Rectal smooth muscle tissue (tissue), 1 donor: ENCODE results near the gene SPAG8.

Experiments used
- H3K27ac ChIP-seq: one replicate; pipeline ENCODE4 v1.7.0; 2013; ENCODE audit warnings: low read depth, low read length, inconsistent platforms
- H3K27me3 ChIP-seq: one replicate; pipeline ENCODE4 v1.7.0; 2013; ENCODE audit warnings: low read length; ENCODE audit not compliant: control insufficient read depth, insufficient read depth
- H3K36me3 ChIP-seq: one replicate; pipeline ENCODE4 v1.7.0; 2013; ENCODE audit warnings: low read length; ENCODE audit not compliant: control insufficient read depth, insufficient read depth
- H3K4me1 ChIP-seq: one replicate; pipeline ENCODE4 v1.7.0; 2013; ENCODE audit warnings: low read length; ENCODE audit not compliant: control insufficient read depth, insufficient read depth
- H3K4me3 ChIP-seq: one replicate; pipeline ENCODE4 v1.7.0; 2013; ENCODE audit warnings: low read length
- H3K9ac ChIP-seq: one replicate; pipeline ENCODE4 v1.7.0; 2013; ENCODE audit warnings: low read length

Gene SPAG8, protein sequence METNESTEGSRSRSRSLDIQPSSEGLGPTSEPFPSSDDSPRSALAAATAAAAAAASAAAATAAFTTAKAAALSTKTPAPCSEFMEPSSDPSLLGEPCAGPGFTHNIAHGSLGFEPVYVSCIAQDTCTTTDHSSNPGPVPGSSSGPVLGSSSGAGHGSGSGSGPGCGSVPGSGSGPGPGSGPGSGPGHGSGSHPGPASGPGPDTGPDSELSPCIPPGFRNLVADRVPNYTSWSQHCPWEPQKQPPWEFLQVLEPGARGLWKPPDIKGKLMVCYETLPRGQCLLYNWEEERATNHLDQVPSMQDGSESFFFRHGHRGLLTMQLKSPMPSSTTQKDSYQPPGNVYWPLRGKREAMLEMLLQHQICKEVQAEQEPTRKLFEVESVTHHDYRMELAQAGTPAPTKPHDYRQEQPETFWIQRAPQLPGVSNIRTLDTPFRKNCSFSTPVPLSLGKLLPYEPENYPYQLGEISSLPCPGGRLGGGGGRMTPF

DNA sequence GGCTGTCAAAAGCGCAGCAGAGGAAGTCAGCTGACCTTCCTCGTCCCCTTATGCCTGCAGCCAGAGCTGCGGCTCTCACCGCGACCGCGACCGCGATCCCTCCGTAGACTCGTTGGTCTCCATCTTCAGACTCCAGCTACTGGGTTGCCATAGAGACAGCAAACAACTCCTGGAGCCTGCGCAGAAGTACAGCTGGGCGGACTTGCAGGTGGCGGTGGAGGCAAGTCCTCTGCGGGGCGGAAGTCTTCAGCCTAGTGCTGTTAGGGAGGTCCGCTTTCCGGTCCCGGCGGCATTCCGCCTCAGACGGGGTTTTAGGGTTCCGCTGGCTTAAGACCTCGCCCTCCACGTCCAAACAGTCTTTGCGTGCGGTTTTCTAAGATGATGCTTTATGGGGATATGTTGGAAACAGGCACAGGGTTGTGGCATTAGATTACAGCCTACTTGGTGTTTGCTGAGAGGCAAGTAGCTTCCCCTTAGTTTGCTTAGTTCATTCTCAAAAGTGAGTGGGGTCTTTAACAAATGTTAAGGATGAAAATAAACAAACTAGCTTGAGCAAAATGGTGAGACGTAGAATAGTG lies at the start of gene SPAG8:
Gene SPAG8 (minus strand): TSS at position 238 of the 578 bp plus-strand sequence. CDS start 115 bp downstream, at position 123.
- H3K27me3 ChIP-seq, result no peaks in the 10 kb centered on the region
- H3K27ac ChIP-seq, result peak within 1 kb of the TSS; percentile 81
- peaks cover 12% of the 10 kb centered on the region for H3K36me3 ChIP-seq
- H3K4me3 ChIP-seq, result peak within 1 kb of the TSS; percentile 53
- H3K9ac ChIP-seq, result peak within 1 kb of the TSS; percentile 13
- H3K4me1 ChIP-seq, result peaks cover 16% of the 10 kb centered on the region

DNA sequence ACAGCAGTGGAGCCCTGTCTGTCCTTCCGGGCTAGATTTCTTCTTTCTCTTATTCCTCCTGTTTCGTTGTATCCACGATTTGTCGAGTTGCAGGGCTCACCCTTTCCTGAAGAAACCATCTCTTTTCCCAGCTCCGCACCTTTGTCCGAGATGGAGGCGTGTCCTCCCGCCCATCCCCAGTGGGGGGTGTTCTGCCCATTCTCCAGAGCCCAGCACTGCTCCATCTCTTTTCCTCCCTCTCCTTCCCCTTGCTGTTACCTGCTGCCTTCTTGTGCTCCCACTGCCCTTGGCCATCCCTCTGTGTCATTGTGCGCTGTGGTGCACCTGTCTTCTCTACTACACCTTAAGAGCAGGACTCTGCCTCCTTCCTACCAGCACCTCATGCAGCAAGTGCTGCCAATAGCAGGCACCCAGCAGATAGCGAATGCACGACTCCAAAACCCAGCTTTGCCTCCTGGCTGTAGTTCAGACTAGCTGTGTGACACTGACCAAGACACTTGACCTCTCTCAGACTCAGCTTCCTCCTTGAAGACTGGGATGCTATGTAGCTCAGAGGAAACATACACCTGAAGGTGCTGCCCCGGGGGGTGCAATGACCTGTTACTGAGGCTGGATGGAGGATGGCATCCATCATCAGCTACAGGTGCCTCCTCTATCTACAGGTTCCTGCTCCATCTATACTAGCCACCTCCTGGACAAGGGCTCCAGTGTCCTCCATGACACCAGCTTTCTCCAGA lies 49.3 kb upstream of the SPAG8 start:
- Histone ChIP-seq H3K27me3 (peaks cover 2% of the 10 kb centered on the region), H3K4me3 (no peak overlapping the region), H3K36me3 (no peaks in the 10 kb centered on the region)

DNA sequence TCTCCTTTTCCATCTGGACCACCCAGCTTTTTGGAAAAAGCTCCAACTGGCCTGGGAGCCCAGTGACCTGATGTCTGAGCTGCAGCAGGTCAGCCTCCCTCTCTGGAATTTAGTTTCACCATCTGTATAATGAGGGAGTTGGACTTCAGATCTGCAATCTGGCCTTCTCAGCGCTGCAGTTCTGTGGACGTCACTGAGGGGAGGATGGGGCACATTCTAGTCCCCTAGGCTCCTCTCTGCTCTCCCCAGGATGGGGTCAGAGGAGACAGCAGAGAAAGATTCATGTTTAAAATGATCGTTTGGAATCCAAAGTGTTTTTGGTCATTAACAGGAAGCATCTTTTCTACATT lies 47.9 kb upstream of the SPAG8 start:
- no peak overlapping the region for H3K4me3 ChIP-seq
- no peak overlapping the region for H3K27ac ChIP-seq
- H3K36me3 ChIP-seq, result no peaks in the 10 kb centered on the region
- H3K27me3 ChIP-seq, result no peaks in the 10 kb centered on the region
- no peaks in the 10 kb centered on the region for H3K4me1 ChIP-seq
- H3K9ac ChIP-seq, result no peak overlapping the region

More for the DNA sequence above, 49.3 kb upstream of the SPAG8 start:
- Histone ChIP-seq H3K9ac (no peak overlapping the region), H3K4me1 (no peaks in the 10 kb centered on the region), H3K27ac (no peak overlapping the region)

DNA sequence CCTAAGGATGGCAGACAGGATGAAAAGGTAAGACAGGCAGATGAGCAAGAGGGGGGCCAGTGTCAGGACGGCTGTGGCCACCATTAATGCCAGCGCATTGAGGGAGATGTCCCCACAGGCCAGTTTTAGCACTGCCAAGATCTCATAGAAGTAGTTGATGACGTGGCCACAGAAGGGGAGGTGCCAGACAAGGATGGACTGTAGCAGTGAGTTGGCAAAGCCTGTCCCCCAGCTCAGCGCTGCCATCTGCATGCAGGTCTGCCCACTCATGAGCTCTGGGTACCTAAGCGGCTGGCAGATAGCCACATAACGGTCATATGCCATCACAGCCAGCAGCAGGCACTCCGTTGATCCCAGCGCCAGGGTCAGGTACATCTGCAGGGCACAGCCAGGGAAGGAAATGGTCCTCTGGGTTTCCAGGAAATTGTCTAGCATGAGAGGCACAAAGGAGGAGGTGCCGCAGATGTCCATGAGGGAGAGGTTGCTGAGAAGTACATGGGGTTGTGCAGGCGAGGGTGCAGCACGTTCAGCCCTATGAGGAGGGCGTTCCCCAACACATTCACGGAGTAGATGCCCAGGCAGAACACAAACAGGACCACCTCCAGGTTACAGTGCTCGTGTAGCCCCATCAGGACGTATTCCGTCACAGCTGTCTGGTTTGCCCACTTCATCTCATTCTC lies 47.4 kb upstream of the SPAG8 start:
- no peaks in the 10 kb centered on the region for H3K27me3 ChIP-seq

DNA sequence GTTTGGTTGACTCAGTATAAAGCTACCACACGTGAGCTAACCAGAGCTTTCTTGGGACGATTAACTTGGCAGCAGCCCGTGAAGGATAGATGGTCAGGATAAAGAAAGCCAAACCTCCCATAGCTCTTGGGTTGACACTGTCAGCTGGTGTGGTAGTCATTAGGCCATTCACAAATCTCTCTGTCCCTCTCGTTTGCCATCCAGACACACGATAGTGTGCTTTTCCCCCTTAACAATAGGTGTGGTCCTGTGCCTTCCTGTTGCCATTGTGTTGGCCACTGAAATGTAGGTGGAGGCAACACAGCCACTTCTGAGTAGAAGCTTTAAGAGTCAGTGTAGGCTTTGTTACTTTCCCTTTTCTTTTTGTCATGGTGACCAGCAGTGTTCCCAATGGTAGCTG lies 46.4 kb upstream of the SPAG8 start:
- Histone ChIP-seq H3K4me3 (no peak overlapping the region), H3K36me3 (peaks cover under 1% of the 10 kb centered on the region), H3K27ac (no peak overlapping the region), H3K4me1 (no peaks in the 10 kb centered on the region), H3K9ac (no peak overlapping the region), H3K27me3 (no peaks in the 10 kb centered on the region)

More for the DNA sequence above, 47.4 kb upstream of the SPAG8 start:
- H3K4me1 ChIP-seq, result no peaks in the 10 kb centered on the region
- H3K9ac ChIP-seq, result no peak overlapping the region
- no peak overlapping the region for H3K27ac ChIP-seq
- no peak overlapping the region for H3K4me3 ChIP-seq
- no peaks in the 10 kb centered on the region for H3K36me3 ChIP-seq

DNA sequence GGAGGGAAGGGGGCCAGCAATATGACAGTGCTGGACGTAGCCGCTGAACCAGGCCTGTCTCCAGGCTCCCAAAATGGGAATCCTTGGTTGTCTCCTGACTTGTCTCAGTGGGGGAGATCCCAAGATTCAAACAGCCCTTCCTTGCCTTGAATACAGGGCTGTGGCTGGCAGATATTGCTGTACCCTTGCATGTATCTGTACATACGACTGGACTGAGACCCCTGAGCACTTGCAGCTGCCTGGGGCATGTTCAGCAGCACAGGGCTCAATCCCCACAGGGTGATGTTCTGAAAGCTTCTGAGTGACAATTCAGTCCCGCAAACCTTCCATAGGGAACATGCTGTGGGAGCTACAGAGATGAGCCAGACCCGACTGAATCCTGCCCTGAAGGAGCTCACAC lies 44.8 kb upstream of the SPAG8 start:
- Histone ChIP-seq H3K36me3 (peaks cover 3% of the 10 kb centered on the region), H3K4me3 (no peak overlapping the region), H3K27ac (no peak overlapping the region), H3K27me3 (no peaks in the 10 kb centered on the region), H3K9ac (no peak overlapping the region), H3K4me1 (no peaks in the 10 kb centered on the region)

DNA sequence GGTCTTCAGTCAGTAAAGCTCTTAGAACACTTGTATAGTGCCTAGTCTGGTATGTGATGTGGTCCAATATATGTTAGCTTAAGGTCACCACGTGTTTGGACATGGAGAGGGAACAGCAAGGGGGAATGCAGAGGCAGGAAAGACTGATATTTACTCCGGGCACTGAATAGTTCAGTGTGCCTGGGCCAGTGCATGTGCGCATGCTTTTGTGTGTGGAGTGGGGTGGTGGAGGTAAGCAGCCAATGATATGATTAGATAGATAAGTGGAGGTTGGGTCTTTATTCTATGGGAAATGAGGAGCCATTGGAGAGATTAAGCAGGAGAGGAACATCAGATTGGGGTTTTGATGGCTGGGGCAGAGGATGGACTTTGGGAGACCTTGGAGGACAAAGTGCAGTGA lies 44.1 kb upstream of the SPAG8 start:
- no peaks in the 10 kb centered on the region for H3K4me1 ChIP-seq
- H3K36me3 ChIP-seq, result peaks cover 3% of the 10 kb centered on the region
- H3K27me3 ChIP-seq, result no peaks in the 10 kb centered on the region
- H3K9ac ChIP-seq, result no peak overlapping the region
- H3K27ac ChIP-seq, result no peak overlapping the region
- no peak overlapping the region for H3K4me3 ChIP-seq

DNA sequence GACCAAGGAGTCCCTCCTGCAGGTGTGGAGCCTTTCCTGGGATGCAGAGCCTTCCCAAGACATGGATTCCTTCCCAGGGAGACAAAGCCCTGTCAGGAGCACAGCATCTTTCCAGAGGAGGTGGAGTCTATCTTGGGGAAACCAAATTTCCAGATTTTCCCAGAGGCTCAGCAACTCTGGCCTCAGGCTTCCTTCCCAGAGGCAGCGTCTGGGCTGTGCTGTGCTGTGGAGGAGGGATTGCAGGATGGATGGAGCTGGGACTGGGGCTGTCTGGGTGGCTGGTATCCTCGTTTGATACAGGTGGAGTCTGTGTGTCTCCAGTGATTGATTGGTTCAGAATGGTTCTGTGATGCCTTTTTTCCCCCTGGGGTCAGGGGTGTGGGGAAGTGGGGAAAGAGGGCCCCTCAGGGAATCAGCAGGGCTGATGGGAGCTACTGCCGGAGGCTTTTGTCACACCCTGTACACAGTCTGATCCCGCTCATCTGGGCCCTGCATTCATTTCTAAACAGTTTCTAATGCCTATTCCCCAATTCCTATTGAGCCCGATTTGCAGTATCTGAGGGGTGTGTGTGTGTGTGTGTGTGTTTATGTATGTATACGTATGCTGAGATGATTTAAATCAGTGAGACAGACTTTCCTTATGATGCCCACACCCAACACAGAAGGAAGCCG lies 42.2 kb upstream of the SPAG8 start:
- Histone ChIP-seq H3K4me3 (no peak overlapping the region), H3K9ac (no peak overlapping the region), H3K4me1 (no peaks in the 10 kb centered on the region), H3K36me3 (peaks cover 3% of the 10 kb centered on the region), H3K27ac (no peak overlapping the region), H3K27me3 (no peaks in the 10 kb centered on the region)

DNA sequence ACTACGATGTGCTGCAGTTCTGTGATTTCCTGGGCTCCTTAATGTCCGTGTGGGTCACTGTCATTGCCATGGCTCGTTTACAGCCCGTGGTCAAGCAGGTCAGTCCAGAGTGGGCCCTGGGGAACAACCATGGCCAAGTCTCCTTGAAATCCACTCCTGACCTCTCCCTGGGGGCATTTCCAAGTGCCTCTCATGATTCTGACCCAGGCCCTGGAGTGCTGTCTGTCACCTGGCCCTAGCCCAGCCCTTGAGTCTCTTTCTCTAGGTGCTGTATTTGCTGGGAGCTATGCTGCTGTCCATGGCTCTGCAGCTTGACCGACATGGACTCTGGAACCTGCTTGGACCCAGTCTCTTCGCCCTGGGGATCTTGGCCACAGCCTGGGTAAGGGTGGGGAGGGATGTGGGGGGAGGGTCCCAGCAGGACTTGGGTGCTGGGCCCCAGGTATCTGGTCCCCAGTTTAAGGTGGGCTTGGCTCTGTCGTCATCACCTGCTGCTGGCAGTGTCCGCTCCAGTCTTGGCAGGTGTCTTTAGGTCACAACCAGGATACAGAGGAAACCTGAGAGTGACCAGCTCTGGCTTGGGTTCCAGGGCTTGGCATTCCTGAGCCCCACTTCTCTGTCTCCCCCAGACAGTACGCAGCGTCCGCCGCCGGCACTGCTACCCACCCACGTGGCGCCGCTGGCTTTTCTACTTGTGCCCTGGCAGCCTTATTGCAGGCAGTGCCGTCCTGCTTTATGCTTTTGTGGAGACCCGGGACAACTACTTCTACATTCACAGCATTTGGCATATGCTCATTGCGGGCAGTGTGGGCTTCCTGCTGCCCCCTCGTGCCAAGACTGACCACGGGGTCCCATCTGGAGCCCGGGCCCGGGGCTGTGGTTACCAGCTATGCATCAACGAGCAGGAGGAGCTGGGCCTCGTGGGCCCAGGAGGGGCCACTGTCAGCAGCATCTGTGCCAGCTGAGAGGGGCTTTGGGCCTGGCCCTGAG lies 41.1 kb upstream of the SPAG8 start:
- H3K27ac ChIP-seq, result no peak overlapping the region
- H3K27me3 ChIP-seq, result no peaks in the 10 kb centered on the region
- no peak overlapping the region for H3K4me3 ChIP-seq
- H3K9ac ChIP-seq, result no peak overlapping the region
- no peaks in the 10 kb centered on the region for H3K4me1 ChIP-seq
- H3K36me3 ChIP-seq, result peaks cover 3% of the 10 kb centered on the region

DNA sequence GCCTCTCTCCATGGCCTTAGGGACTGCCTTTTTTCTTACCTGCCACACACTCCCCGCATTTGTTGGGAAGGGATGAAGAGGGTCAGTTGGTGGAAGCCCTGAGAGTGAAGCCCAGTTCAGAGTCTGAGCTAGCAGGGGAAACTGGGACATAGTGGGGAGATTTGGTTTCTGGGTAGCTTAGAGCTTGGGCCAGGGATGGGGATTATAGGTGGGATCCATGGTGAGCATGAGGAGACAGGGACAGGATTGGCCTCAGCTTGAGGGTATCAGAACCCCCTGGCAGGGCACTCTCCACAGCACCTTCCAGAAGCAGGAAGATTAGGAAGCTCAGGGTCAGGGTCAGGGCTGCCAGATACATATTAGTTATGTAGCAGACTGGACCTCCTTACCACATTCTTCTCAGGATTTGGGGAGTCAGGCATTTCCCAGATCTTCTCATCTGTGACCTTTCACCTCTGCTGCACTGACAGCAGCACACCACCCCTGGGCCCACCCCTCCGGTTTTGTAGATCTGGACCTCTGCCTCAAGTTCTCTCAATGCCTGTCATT lies 40.3 kb upstream of the SPAG8 start:
- Histone ChIP-seq H3K4me1 (no peaks in the 10 kb centered on the region), H3K27ac (no peak overlapping the region), H3K9ac (no peak overlapping the region), H3K36me3 (peaks cover 3% of the 10 kb centered on the region), H3K4me3 (no peak overlapping the region), H3K27me3 (no peaks in the 10 kb centered on the region)
